GM21528 (cell line): ENCODE results near the gene RAD51B.

Source experiments
- ATAC-seq: cut with Tn5 transposase; IDR thresholded peaks from one replicate; pipeline ENCODE4 v1.9.1; 2021; ENCODE audit warnings: mild to moderate bottlenecking, moderate library complexity; ENCODE audit not compliant: unreplicated experiment, low FRiP score

The RAD51B gene

DNA sequence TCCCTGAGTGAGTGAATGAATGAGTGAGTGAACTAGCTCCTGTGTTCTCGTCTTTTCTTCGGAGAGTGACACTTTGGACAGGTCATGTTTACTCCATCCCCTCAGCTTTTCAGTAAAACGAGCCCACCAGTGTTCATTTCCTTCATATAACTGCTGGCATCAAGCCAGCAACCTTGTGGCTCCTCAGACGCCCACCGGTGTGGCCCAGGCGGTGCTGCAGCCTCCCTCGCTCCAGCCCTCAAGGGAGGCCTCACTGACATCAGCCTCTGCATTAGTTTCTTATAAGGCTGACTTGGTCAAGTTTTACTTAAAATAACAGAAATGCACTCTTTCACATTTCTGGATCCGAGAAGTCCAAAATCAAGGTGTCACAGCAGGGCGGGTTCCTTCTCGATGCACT, 785.2 kb downstream of the RAD51B start:
- ATAC-seq = no peak

DNA sequence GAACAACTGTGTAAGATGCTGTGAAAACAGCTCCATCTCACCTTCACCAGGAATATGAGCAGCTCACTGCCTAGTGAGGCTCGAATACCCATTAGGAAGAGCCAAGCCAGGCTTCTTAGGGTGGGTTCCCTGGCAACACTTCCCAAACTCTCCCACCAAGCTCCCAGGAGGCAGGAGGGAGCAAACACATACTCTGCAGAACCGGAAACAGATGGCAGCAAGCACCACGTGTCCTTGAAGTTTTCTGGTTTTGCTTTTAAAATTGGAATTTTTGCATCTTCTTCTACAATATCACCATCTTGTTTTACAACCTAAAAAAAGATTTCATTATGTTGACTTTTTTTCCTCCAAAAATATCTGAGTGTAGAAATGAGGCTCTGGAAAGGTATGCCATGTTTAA, 786.6 kb downstream of the RAD51B start:
- no peak for ATAC-seq

DNA sequence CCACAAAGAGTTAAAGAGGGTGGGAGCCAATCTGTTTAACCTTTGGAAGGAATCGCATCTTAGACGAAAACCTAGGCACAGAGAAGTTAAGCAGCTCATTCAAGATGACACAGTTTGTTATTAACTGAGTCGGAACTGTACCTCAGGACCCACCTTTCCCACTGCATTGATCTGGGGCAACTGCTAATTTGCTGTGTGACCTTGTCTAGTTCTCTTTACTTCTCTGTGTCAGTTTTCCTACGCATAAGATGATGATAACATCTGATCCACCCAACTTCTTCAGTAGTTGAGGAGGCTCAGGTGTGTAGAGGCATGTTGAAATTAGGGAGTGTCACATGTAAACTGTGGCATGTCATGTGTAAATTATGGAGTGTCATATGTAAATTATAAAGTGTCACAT, 787.1 kb downstream of the RAD51B start:
- ATAC-seq = no peak

DNA sequence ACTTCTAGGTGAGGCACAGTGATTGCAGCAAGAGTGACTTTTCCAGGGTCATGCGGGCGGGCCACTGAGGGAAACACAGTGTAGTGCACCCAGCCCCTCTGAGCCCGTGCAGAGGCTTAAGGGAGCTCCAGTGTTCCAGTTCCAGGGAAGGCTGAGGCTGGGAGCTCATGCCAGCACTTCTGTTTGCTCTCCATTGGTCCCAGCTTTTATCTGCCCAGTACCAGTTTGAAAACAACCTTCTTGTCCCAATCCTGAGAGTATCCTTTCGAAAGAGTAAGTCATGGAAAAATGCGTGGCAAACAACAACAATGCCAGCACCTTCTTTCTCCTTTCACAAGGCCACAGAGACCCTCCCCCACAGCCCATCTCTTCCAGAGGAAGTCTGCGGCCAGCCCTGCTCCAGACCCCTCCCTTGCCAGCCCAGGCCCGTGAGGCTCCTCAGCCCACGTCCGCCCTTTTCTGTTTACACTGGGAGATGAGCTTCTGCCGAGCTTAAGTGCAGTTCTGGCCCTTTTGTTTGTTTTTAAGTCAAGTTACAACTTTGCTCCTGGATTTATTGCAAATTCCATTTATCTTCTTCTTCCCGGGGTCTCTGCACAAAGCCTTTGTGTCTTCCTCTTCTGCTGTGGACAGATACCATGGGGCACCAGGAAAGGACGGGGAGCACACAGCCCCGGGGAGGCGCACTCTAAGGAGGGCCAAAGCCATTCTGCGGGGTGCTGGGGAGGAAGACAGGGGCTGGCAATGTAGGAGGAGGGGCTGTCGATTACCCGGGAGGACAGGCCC, 787.7 kb downstream of the RAD51B start:
- no peak for ATAC-seq

DNA sequence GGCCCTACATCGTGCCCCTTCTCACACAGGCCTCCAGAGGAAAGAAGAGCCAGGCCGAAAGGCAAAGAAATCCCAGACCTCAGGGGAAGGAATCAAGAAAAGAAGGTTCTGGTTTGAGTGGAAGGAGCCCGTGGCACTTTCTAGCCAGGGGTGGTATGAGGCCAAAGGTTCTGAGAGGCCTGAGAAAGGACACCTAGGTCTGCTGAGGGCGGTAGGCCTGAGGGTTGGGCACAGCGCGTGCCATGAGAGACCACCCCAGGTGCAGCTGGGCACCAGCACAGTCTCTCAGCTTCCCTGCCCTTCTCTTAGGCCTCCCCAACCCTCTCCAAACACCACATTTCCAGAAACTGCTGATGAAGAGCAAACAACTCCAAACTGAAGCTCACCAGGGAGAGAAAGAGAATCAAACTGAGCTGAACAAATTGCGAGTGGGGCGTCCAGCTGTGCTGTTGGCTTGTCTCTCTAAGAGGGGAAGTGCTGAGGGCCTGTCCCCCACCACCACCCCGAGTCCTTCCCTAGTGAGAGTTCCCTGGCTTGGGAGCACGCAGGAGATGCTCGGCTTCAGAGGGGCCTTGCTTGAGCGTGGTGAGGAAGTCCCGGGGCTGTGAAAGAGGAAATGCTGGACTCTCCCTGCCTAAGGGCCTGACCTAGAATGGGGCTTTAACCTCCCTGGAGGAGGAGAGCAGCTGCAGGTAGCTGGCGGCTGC, 788.4 kb downstream of the RAD51B start:
- ATAC-seq = no peak

DNA sequence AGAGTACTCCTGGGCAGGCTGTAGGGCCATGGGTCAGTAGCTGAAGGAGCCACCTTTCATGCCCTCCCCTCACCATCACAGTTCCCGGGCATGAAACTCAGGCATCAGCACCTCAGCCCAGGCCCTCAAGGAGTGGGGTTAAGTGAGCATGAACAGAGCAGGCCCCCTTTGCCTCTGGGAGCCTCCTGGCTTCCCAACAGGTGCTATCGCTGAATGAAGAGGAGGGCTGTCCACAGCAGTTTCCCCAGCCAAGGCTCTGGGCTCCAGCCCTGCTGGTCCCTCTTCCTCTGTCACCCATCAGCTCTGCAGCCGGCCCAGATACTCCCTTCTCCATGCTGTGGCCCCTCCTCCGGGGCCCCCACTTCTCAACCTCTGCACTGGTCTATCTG, 789.0 kb downstream of the RAD51B start:
- no peak for ATAC-seq

DNA sequence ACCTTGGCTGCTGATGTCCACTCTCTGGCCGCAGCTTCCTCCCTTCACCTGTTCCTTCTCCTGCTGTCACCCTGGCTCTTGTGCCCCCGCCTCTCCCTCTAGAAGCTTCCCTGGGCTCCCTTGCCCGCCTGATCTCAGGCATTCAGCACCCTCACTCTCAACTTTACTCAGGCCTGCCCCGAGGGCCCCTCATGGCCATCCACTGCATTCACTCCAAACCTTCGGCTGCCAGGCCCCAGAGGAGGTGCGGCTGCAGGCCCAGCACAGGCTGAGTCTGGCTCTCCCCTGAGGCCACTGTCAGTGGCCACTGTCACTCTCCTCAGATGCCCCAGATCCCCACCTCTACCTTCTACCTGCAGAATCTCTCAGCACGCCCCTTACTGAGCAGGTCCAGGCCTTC, 789.4 kb downstream of the RAD51B start:
- ATAC-seq = no peak

DNA sequence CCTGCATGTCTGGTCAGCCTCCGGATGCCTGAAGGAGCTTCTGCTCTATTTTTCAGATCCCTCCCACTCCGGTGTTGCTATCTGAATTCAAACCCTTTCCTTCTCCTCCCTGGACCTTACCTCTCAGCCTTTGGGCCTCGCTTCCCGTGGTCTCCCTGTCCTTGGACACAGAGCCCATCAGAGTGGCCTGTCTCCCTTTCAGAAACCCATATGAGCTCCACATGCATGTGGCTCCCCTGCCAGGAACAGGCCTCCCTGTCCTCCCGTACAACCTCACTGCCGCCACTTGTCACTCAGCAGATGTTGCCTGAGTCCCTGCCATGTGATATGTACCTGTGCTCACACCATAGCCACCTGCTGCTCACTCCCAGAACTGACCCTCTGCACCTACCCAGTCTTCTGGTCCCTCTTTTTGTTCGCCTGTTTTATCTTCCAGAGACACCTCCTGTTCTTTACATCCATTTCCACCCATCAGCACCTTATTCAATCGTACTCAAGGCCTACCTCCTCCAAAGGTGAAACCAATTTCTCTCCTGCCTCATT, 790.7 kb downstream of the RAD51B start:
- no peak for ATAC-seq

DNA sequence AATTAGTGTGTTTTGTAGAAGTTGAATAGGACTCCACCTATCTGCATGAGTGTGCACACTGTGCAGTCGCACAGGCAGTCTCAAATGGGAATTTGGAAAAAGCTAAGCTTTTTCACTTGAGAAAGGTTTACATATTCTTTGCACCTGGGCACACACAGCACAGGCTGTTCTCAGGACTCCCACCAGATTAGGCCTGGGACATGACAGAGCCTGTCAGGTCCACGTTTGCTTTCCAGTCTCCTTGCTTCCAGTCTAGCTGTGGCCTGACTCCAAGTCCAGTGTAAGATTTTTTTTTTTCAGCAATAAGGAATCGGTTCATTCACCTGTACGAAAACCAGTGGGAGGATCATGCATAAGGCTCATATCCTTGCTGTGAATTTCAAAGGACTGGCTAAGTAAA, 792.0 kb downstream of the RAD51B start:
- ATAC-seq = no peak

DNA sequence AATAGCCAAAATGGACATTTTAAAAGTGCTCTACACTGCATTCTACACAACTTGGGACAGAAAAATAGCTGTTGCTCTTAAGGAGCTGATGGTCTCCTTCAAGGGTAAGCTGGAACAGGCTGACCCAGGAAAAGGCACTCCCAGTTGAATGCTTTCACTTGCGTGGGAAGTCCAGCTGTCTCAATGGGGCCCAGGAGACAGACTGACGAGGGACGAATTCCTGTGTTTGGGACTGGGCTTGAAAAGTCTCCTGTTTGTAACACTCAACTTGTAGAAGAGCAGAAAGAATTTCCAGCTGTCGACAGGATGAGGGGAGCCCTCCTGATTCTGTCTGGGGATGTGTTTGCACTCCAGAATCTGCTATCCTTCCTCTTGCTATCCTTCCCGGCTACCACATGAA, 792.5 kb downstream of the RAD51B start:
- no peak for ATAC-seq

DNA sequence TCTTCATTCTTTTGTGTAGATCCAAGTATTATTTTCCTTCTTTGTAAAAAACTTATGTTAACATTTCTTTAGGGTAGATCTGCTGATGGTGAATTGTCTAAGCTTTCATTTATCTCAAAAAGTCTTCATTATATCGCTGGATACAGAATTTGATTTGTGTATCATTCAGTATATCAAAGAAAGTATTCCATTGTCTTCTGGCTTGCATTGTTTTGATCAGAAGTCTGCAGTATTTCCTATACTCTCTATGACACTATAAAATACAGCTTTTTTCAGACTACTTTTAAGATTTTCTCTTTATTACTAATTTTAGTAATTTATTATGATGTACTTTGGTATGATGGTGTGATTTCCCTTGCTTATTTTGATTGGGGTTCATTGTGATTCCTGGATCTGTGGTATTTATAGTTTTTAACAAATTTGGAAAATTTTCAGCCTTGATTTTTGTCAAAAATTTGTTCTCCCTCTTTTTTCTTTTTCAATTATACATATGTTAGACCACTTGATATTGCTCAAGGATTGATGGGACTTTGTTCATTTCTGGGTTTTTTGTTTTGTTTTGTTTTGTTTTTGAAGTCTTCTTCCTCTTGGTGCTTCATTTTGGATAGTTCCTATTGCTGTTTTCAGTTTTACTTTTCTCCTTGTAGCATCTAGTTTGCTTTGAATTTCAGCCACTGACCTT, 796.8 kb downstream of the RAD51B start:
- no peak for ATAC-seq

DNA sequence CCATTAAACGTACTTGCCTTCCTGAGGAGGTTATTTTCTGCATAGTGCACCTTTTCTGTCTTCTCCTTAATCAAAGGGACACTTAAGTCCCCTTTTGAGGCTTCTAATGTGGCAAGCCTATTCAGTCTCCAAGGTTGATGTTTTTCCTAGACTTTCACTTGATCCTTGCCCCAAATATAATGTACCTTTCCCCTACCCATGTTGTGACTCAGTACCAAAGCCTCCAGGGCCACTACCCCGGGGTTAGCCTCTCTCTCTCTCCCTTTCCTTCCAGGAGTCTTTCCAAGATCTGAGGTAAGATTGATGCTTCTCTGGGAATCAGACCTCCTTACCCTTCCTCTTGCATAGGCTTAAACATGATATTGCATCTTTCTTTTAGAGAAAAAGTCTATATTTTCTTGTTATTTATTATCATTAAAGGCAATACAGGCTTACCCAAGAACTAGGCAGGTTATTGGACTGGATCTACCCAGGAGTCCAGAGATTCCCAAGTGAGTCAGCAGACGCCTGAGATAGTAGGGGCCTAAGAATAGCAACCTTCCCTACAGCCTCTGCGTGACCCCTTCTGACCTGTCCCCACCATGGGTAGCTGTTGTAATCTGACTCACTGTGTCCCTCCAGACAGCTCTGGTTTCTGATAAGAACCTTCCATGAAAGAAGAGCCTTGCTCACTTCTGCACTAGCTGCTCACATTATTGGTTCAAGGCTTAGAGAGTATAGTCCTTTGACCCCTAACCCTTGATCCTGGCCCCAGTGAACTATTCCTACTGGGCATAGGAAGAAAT, 800.4 kb downstream of the RAD51B start:
- no peak for ATAC-seq

DNA sequence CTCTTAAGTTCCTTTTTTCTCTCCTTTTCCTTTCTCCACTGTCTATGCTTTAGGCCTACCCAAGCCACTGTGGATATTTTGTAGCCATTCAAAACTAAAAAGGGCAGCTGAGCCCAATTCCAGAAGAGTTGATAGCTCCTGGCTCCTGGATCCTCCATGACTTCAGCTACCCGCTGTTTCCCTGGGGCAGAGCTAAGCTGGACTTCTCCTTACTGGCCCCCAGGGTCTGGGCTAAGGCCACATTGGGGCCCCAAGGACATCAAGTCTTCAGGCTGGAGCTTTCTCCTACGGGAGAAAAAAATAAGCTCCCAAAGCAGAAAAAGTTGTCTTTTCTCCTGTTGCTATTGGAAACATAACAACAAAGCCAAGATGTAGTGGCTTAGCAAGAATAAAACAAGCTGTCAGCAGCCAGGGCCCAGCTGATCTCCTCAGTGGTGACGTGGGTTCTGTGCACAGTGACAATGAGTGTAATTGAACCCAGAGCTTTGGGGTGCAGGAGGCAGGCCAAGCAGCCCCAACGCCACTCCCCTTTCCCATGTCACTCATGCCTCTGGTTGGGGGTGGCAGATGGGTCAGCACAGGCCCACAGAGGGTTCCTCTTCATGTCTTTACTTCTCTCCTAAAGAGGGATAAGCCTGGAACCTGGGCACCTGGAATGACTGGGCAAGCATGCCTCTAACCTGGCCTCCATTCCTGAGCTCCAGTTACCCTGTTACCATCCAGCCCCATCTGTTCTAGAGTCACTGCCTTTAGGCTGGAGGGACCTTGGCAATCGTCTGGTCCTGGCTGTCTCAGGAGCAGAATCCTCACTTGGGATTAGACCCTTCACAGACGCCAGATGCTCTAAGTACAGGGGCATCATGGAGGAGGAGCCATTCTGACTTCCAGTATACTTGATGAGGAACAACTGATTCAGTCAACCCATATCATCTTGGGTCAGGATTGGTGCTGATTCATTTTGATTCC, 802.1 kb downstream of the RAD51B start:
- no peak for ATAC-seq

DNA sequence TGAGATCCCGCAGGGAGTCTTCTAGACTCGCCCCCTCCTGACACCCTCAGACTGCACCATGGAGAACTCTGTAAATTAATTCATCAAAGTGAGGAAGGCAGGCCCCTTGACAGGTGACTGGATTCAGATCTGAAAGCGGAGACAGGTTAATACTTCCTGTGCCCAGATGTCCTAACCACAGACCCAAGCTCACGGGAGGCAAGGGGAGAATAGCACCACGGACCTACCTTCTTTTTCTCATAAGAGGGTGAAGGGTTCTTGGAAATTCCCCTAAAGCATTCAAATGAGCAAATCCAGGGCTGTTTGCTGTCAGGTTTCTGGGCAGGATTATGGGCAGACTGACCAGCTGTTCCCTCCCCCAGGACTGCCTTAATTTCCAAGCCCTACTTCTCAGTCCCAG, 803.3 kb downstream of the RAD51B start:
- ATAC-seq = no peak

DNA sequence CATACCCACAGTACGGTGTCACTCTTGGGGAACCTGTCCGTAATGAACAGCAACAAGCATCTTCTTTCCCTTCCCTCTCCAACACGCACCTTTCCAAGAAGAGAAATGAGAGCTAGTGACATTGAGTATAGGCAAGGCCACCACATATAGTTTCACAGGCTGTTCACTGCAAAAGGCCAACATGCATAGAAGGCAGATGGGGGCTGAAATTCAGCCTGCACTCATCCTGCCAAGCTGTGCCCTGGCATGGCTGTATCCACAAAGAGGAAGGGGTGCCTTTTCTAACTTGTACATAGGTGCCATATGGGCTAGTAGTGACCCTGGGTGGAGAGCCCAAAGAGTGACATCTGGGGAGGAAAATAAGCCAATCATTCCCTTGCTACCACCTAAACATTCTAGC, 803.7 kb downstream of the RAD51B start:
- no peak for ATAC-seq

DNA sequence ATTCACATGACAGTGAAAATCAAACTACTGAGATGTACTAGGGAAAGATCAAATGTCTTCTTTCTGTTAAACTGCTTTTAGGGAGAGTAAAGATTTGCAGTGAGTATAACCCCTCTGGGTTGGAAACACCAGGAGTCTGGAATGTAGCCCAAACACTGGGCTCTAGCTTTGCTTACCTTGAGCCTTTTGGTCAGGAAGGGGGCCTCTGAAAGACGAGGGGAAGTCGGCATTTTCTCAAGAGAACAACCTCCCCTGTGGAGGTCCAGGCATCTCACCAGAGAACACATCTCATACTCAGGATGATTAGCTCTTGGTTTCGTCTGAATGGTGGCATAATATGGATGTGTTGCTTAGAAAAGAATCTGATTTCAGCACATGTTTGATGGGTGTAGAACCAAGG, 804.2 kb downstream of the RAD51B start:
- no peak for ATAC-seq

DNA sequence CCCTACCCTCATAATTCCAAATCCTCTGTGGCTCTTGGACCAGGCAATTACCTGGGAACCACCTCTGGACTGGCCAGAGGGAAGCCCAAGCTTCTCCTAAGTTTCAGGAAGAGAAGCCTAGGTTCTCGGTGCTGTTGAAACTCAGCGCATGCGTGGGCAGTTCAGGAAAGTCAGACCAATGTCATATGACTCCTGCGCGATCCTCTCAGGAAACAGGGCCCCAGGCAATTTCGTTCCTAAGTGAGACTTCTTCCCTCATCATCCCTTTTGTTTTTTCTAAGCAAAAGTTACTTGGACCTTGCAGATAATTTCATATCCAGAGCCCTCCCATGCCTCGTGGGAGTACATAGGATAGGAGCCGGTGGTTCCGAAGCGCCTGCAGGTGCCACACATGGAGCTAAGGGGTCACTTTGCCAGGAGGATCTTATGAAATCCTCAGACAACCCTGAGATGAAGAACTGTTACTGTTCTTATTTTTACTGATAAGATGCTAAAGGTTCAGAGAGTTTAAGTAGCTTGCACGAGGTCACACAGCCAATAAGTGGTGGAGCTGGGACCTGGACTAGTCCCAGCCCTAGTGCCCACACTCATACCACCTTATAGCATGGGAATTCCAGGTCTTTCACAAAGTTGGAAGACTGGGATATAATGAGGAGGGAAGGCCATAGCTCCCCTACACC, 805.1 kb downstream of the RAD51B start:
- ATAC-seq = no peak

DNA sequence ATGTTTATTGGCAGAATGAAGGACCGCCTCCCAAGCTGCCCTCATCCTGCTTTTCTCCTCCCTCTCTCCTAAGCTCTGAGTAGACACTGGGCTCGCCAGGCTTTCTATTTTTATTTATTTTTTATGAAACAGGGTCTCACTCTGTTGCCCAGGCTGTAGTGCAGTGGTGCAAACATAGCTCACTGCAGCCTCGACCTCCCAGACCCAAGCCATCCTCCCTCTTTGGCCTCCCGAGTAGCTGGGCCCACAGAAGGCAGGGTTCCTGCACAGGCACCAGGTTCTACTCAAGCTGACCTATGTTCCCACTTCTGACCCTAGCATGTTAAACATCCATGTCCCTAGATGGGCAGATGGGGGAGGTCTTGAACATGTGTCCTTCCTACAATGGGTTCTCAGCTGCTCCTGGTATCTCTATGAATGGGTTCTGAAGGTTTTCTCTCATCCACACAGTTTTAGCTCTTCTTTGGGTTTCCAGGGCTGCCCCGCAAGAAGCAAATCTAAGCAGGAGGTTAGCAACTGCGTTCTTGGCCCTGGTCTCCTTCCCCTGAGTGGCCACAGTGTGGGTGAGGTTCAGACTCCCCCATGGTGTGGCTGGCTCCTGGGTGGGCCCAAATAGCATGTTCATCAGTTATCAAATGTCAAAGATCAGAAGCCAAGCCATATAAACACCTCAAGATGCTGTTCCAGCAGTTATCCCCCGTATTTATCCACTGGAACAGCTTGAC, 805.9 kb downstream of the RAD51B start:
- ATAC-seq = no peak
